Fibroblast of mammary gland (primary cell): ENCODE data around the gene SGSM1.

Experiments used
- DNase-seq: peaks from one replicate; pipeline ENCODE4 v3.0.0-alpha.2; 2010; ENCODE audit warnings: low read depth
- H3K4me3 ChIP-seq: 2 replicates; pipeline ENCODE4 v1.5.1; 2011; ENCODE audit warnings: low read depth, mild to moderate bottlenecking, low read length, moderate library complexity; ENCODE audit not compliant: control insufficient read depth
- CTCF ChIP-seq: conservative IDR thresholded peaks from 2 replicates; pipeline ENCODE4 v1.5.1; 2011; ENCODE audit warnings: low read depth, low read length, inconsistent platforms; ENCODE audit not compliant: control insufficient read depth, insufficient read depth

SGSM1 gene

GRCh38 chr22:24807284-24807950 is 1.4 kb downstream of the SGSM1 start:
- no peak overlapping the region for H3K4me3 ChIP-seq
- no peak for TF ChIP-seq CTCF
- DNase-seq, result peak; percentile 30

- H3K4me3 ChIP-seq, result no peak overlapping the region
- TF ChIP-seq CTCF, result no peak
- DNase-seq, result no peak
Observed at GRCh38 chr22:24809331-24809730, 3.3 kb downstream of the SGSM1 start.

GRCh38 chr22:24810043-24810749 is 4.2 kb downstream of the SGSM1 start:
- H3K4me3 ChIP-seq, result no peak overlapping the region
- no peak for TF ChIP-seq CTCF
- no peak for DNase-seq

GRCh38 chr22:24812950-24813775 is 7.2 kb downstream of the SGSM1 start:
- H3K4me3 ChIP-seq, result no peak overlapping the region
- TF ChIP-seq CTCF, result no peak
- no peak for DNase-seq

GRCh38 chr22:24813861-24814770 is 8.1 kb downstream of the SGSM1 start:
- no peak for DNase-seq
- H3K4me3 ChIP-seq, result no peak overlapping the region
- no peak for TF ChIP-seq CTCF

- H3K4me3 ChIP-seq, result no peak overlapping the region
- no peak for DNase-seq
- TF ChIP-seq CTCF, result no peak
Observed at GRCh38 chr22:24816806-24817205, 10.8 kb downstream of the SGSM1 start.
